ENCODE measurements around the gene PIM1.
A peak's percentile ranks its signal among the peaks of the same experiment; 100 is the strongest.
"Not testable (repeated sequence)": the region's sequence is repeated elsewhere in the genome, so short reads cannot be mapped to it uniquely, and the experiment has no call there.

Gene PIM1

DNA sequence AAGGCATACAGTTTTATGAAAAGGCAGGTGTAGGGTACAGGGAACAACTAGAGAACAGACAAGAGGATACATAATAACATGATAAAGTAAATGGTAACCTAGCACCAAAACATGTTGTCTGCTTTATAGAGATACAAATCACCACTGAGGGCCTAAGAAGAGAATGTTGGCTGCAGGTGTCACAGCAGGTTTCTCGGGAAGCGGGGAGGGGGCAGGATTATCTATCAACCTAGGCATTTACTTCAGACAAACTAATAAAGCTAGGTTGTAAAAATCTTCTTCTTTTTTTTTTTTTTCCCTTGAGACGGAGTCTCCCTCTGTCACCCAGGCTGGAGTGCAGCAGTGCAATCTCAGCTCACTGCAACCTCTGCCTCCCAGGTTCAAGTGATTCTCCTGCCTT, 22.7 kb downstream of the PIM1 start:
- DNase-seq (ENCODE audit: low read depth in 2 of 2), result no peak
- no peak overlapping the region for H3K4me3 ChIP-seq (replicated peaks in 1 of 2; ENCODE audit: low read depth in 2 of 2, low read length in 2 of 2)
- no peak for TF ChIP-seq CTCF (IDR thresholded peaks at IDR 0.05; ENCODE audit: low read depth, low read length)

DNA sequence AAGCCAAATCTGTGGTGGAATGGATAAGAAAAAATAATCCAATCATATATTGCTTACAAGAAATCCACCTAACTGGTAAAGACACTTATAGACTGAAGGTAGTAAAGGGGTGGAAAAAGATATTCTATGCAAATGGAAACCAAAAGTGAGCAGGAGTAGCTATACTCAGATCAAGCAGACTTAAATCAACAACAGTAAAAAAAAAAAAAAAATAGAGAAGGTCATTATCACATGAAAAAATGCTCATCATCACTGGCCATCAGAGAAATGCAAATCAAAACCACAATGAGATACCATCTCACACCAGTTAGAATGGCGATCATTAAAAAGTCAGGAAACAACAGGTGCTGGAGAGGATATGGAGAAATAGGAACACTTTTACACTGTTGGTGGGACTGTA, 24.9 kb downstream of the PIM1 start:
- DNase-seq (ENCODE audit: low read depth in 2 of 2); H3K4me3 ChIP-seq (replicated peaks in 1 of 2; ENCODE audit: low read depth in 2 of 2, low read length in 2 of 2): not testable (repeated sequence)

GRCh38 chr6:37196451-37196850, 26.5 kb downstream of the PIM1 start:
- not testable (repeated sequence) for H3K4me3 ChIP-seq (replicated peaks in 1 of 2; ENCODE audit: low read depth in 2 of 2, low read length in 2 of 2); DNase-seq (ENCODE audit: low read depth in 2 of 2)

DNA sequence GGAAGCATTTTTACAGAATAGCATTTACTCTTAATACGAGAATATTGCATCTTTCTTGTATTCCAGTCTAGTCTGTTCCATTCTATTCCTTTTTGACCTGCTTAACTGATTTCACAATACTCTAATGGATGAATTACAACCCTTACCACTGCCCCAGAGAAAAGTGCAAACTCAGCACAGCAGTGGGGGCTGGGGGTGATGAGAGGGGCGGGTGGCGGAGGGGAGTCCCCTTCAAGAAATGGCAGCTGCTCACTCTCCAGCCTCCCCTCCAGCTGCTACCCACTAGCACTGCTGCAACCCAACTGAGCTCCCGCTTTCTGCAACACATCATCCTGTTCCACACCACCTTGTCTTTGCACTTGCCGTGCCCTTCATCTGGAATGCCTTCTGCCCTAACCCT, 30.1 kb downstream of the PIM1 start:
- no peak for TF ChIP-seq CTCF (IDR thresholded peaks at IDR 0.05; ENCODE audit: low read depth, low read length)
- DNase-seq (ENCODE audit: low read depth in 2 of 2), result no peak
- no peak overlapping the region for H3K4me3 ChIP-seq (replicated peaks in 1 of 2; ENCODE audit: low read depth in 2 of 2, low read length in 2 of 2)

- no peak for DNase-seq (ENCODE audit: low read depth in 2 of 2)
- no peak for TF ChIP-seq CTCF (IDR thresholded peaks at IDR 0.05; ENCODE audit: low read depth, low read length)
- no peak overlapping the region for H3K4me3 ChIP-seq (replicated peaks in 1 of 2; ENCODE audit: low read depth in 2 of 2, low read length in 2 of 2)
Observed at GRCh38 chr6:37201726-37202125, 31.8 kb downstream of the PIM1 start.

- no peak overlapping the region for H3K4me3 ChIP-seq (replicated peaks in 1 of 2; ENCODE audit: low read depth in 2 of 2, low read length in 2 of 2)
- DNase-seq (ENCODE audit: low read depth in 2 of 2), result no peak
- no peak for TF ChIP-seq CTCF (IDR thresholded peaks at IDR 0.05; ENCODE audit: low read depth, low read length)
Observed at GRCh38 chr6:37202788-37203491, 33.0 kb downstream of the PIM1 start.

GRCh38 chr6:37204014-37204751, 34.2 kb downstream of the PIM1 start:
- DNase-seq (ENCODE audit: low read depth in 2 of 2), result peak; percentile 55 to 74
- no peak overlapping the region for H3K4me3 ChIP-seq (replicated peaks in 1 of 2; ENCODE audit: low read depth in 2 of 2, low read length in 2 of 2)
- TF ChIP-seq CTCF (IDR thresholded peaks at IDR 0.05; ENCODE audit: low read depth, low read length), result no peak

All from cardiac fibroblast (primary cell).